ENCODE measurements around the gene NR4A3.
"Not testable (repeated sequence)": the region's sequence is repeated elsewhere in the genome, so short reads cannot be mapped to it uniquely, and the experiment has no call there.

NR4A3 gene

GRCh38 chr9:99851500-99851822, 29.8 kb downstream of the NR4A3 start:
- Histone ChIP-seq H3K4me1 (ENCODE audit: low read length) (peaks cover 22% of the 10 kb centered on the region), H3K27me3 (ENCODE audit: low read depth, low read length) (no peaks in the 10 kb centered on the region), H3K4me2 (ENCODE audit: low read length) (peak overlapping the region; percentile 23), H3K27ac (ENCODE audit: low read length) (no peak overlapping the region), H3K9ac (ENCODE audit: low read length) (no peak overlapping the region), H2AFZ (ENCODE audit: low read depth, low read length) (no peak overlapping the region), H3K4me3 (ENCODE audit: low read length) (no peak overlapping the region), H4K20me1 (ENCODE audit: insufficient read depth, low read length) (no peaks in the 10 kb centered on the region), H3K79me2 (ENCODE audit: low read length) (no peaks in the 10 kb centered on the region), H3K9me3 (ENCODE audit: insufficient read depth, low read length) (no peaks in the 10 kb centered on the region), H3K36me3 (replicated peaks; ENCODE audit: low read depth, low read length) (no peaks in the 10 kb centered on the region)
- TF ChIP-seq EZH2phosphoT487 (IDR thresholded peaks at IDR 0.05; ENCODE audit: low read depth) = no peak
- TF ChIP-seq, protein P1, sequence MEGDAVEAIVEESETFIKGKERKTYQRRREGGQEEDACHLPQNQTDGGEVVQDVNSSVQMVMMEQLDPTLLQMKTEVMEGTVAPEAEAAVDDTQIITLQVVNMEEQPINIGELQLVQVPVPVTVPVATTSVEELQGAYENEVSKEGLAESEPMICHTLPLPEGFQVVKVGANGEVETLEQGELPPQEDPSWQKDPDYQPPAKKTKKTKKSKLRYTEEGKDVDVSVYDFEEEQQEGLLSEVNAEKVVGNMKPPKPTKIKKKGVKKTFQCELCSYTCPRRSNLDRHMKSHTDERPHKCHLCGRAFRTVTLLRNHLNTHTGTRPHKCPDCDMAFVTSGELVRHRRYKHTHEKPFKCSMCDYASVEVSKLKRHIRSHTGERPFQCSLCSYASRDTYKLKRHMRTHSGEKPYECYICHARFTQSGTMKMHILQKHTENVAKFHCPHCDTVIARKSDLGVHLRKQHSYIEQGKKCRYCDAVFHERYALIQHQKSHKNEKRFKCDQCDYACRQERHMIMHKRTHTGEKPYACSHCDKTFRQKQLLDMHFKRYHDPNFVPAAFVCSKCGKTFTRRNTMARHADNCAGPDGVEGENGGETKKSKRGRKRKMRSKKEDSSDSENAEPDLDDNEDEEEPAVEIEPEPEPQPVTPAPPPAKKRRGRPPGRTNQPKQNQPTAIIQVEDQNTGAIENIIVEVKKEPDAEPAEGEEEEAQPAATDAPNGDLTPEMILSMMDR (IDR thresholded peaks at IDR 0.05; ENCODE audit: low read depth, low read length) = no peak

DNA sequence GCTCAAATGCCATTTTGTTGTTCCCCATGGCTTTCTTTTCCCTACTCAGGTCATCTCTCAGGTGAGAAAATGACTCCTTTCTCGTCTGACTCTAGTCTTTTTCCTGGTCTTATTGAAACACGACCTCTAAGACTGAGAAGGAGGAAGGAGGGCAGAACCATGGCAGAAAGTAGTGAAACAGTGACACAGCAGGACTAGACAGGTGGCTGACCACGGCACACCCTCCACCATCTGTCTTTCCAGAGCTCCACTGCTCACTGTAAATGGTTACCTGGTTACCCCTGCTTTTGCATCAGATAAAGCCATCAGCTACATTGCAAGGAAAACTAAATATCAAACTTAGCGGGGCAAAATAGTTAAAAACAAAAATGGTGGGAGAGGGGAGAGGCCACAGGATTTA, 30.9 kb downstream of the NR4A3 start:
- no peak overlapping the region for H3K9ac ChIP-seq (ENCODE audit: low read length)
- H3K4me3 ChIP-seq (ENCODE audit: low read length) = no peak overlapping the region
- no peaks in the 10 kb centered on the region for H3K27me3 ChIP-seq (ENCODE audit: low read depth, low read length)
- H3K9me3 ChIP-seq (ENCODE audit: insufficient read depth, low read length) = no peaks in the 10 kb centered on the region
- no peak overlapping the region for H3K4me2 ChIP-seq (ENCODE audit: low read length)
- H3K27ac ChIP-seq (ENCODE audit: low read length) = no peak overlapping the region
- peaks cover 22% of the 10 kb centered on the region for H3K4me1 ChIP-seq (ENCODE audit: low read length)
- no peaks in the 10 kb centered on the region for H4K20me1 ChIP-seq (ENCODE audit: insufficient read depth, low read length)
- H2AFZ ChIP-seq (ENCODE audit: low read depth, low read length) = no peak overlapping the region
- H3K36me3 ChIP-seq (replicated peaks; ENCODE audit: low read depth, low read length) = no peaks in the 10 kb centered on the region
- TF ChIP-seq, protein P1 (IDR thresholded peaks at IDR 0.05; ENCODE audit: low read depth, low read length) = no peak
- TF ChIP-seq EZH2phosphoT487 (IDR thresholded peaks at IDR 0.05; ENCODE audit: low read depth) = no peak
- no peaks in the 10 kb centered on the region for H3K79me2 ChIP-seq (ENCODE audit: low read length)

DNA sequence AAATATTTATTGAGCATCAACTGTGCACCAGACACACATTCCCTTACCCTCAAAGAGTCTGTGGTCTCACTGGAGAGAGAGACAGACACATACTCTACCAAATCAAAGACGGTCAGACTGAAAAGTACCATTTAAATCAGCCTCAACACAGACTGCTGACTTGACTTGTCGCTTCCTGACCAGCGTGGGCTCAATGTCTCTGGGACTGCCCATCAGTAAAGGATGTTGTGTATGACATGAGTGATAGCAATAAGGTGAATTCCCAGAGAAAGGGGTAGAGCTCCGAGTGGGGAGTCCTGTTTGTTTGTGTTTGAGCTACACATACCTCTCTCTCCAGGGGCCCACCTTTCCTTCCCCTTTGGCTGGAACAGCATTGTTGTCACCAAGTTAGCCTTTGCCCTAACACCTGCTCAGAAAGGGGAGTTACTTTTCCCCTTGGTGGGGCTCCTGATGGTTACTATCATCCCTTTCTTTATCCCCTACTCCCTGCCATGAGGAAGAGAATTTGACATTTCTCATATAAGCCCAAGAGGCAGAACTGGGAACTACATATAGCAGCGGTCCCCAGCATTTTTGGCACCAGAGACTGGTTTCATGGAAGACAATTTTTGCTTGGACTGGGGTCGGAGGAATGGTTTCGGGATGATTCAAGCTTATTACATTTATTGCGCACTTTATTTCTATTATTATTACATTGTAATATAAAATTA, 33.9 kb downstream of the NR4A3 start:
- Histone ChIP-seq H3K27me3 (ENCODE audit: low read depth, low read length) (no peaks in the 10 kb centered on the region), H3K36me3 (replicated peaks; ENCODE audit: low read depth, low read length) (no peaks in the 10 kb centered on the region), H3K4me1 (ENCODE audit: low read length) (peaks cover 22% of the 10 kb centered on the region), H3K9me3 (ENCODE audit: insufficient read depth, low read length) (no peaks in the 10 kb centered on the region), H3K27ac (ENCODE audit: low read length) (no peak overlapping the region), H2AFZ (ENCODE audit: low read depth, low read length) (no peak overlapping the region), H3K79me2 (ENCODE audit: low read length) (no peaks in the 10 kb centered on the region), H3K9ac (ENCODE audit: low read length) (no peak overlapping the region), H4K20me1 (ENCODE audit: insufficient read depth, low read length) (no peaks in the 10 kb centered on the region), H3K4me2 (ENCODE audit: low read length) (no peak overlapping the region), H3K4me3 (ENCODE audit: low read length) (no peak overlapping the region)
- TF ChIP-seq, protein P1 (IDR thresholded peaks at IDR 0.05; ENCODE audit: low read depth, low read length) = no peak
- TF ChIP-seq EZH2phosphoT487 (IDR thresholded peaks at IDR 0.05; ENCODE audit: low read depth) = no peak

DNA sequence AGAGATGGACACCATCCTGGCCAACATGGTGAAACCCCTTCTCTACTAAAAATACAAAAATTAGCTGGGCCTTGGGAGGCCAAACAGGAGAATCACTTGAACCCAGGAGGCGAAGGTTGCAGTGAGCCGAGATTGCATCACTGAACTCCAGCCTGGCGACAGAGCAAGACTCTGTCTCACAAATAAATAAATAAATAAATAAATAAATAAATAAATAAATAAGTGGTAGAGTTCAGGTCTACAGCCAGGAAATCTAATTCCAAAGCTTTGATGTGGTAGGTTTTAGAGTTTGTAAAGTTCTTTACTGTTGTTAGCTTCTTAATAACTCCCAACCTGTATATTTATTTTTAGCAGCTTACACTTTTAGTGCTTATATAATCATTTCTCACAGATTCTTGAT, 35.9 kb downstream of the NR4A3 start:
- H2AFZ ChIP-seq (ENCODE audit: low read depth, low read length); H3K4me1 ChIP-seq (ENCODE audit: low read length); H3K79me2 ChIP-seq (ENCODE audit: low read length); H3K27me3 ChIP-seq (ENCODE audit: low read depth, low read length); H3K27ac ChIP-seq (ENCODE audit: low read length); H4K20me1 ChIP-seq (ENCODE audit: insufficient read depth, low read length); H3K4me2 ChIP-seq (ENCODE audit: low read length); H3K4me3 ChIP-seq (ENCODE audit: low read length); H3K36me3 ChIP-seq (replicated peaks; ENCODE audit: low read depth, low read length); H3K9ac ChIP-seq (ENCODE audit: low read length); H3K9me3 ChIP-seq (ENCODE audit: insufficient read depth, low read length): not testable (repeated sequence)

Measured in OCI-LY3 (cell line).